ENCODE measurements around the gene IL21.

IL21 gene

GRCh38 chr4:122643257-122643656, 22.4 kb upstream of the IL21 start:
- H3K4me1 ChIP-seq (ENCODE audit: control insufficient read depth in 1 of 2, insufficient read depth in 1 of 2, low read depth in 1 of 2, low read length in 1 of 2), result no peaks in the 10 kb centered on the region
- TF ChIP-seq CTCF (IDR thresholded peaks at IDR 0.05), result no peak
- H3K27ac ChIP-seq, result no peak overlapping the region
- H3K36me3 ChIP-seq, result no peaks in the 10 kb centered on the region
- H3K4me3 ChIP-seq (ENCODE audit: low read depth in 1 of 2, low read length in 1 of 2), result no peak overlapping the region
- peaks cover 4% of the 10 kb centered on the region for H3K27me3 ChIP-seq
- H3K9me3 ChIP-seq, result no peaks in the 10 kb centered on the region

- no peaks in the 10 kb centered on the region for H3K9me3 ChIP-seq
- no peaks in the 10 kb centered on the region for H3K36me3 ChIP-seq
- TF ChIP-seq CTCF (IDR thresholded peaks at IDR 0.05), result no peak
- H3K27me3 ChIP-seq, result no peaks in the 10 kb centered on the region
- H3K27ac ChIP-seq, result no peak overlapping the region
- no peak overlapping the region for H3K4me3 ChIP-seq (ENCODE audit: low read depth in 1 of 2, low read length in 1 of 2)
- H3K4me1 ChIP-seq (ENCODE audit: control insufficient read depth in 1 of 2, insufficient read depth in 1 of 2, low read depth in 1 of 2, low read length in 1 of 2), result no peaks in the 10 kb centered on the region
Measured at GRCh38 chr4:122639181-122639580, 18.3 kb upstream of the IL21 start.

- H3K27me3 ChIP-seq, result no peaks in the 10 kb centered on the region
- no peaks in the 10 kb centered on the region for H3K9me3 ChIP-seq
- no peak overlapping the region for H3K4me3 ChIP-seq (ENCODE audit: low read depth in 1 of 2, low read length in 1 of 2)
- no peak for TF ChIP-seq CTCF (IDR thresholded peaks at IDR 0.05)
- no peaks in the 10 kb centered on the region for H3K36me3 ChIP-seq
- no peak overlapping the region for H3K27ac ChIP-seq
- no peaks in the 10 kb centered on the region for H3K4me1 ChIP-seq (ENCODE audit: control insufficient read depth in 1 of 2, insufficient read depth in 1 of 2, low read depth in 1 of 2, low read length in 1 of 2)
Measured at GRCh38 chr4:122636697-122637096, 15.8 kb upstream of the IL21 start.

GRCh38 chr4:122635205-122635604, 14.3 kb upstream of the IL21 start:
- Histone ChIP-seq H3K4me3 (ENCODE audit: low read depth in 1 of 2, low read length in 1 of 2) (no peak overlapping the region), H3K27ac (no peak overlapping the region), H3K9me3 (no peaks in the 10 kb centered on the region), H3K27me3 (no peaks in the 10 kb centered on the region), H3K4me1 (ENCODE audit: control insufficient read depth in 1 of 2, insufficient read depth in 1 of 2, low read depth in 1 of 2, low read length in 1 of 2) (no peaks in the 10 kb centered on the region), H3K36me3 (no peaks in the 10 kb centered on the region)
- no peak for TF ChIP-seq CTCF (IDR thresholded peaks at IDR 0.05)

- Histone ChIP-seq H3K36me3 (no peaks in the 10 kb centered on the region), H3K9me3 (no peaks in the 10 kb centered on the region), H3K27me3 (no peaks in the 10 kb centered on the region), H3K27ac (no peak overlapping the region), H3K4me3 (ENCODE audit: low read depth in 1 of 2, low read length in 1 of 2) (no peak overlapping the region), H3K4me1 (ENCODE audit: control insufficient read depth in 1 of 2, insufficient read depth in 1 of 2, low read depth in 1 of 2, low read length in 1 of 2) (no peaks in the 10 kb centered on the region)
- no peak for TF ChIP-seq CTCF (IDR thresholded peaks at IDR 0.05)
Measured at GRCh38 chr4:122633211-122633610, 12.3 kb upstream of the IL21 start.

Measured in neutrophil (primary cell).